T-helper 2 cell treated with Interferon-gamma antibody and Interleukin-4, amounts not matched to agents 100 ng/mL and 5 ng/mL, for 36 hours (primary cell): ENCODE results near the gene SLC16A5. TPM values are rescaled to one million over a fixed set of nuclear protein-coding genes. Genes with fewer than 3 reads are reported as not detected.
"Not testable (repeated sequence)": the region's sequence is repeated elsewhere in the genome, so short reads cannot be mapped to it uniquely, and the experiment has no call there.

ENCODE experiments used
- intact Hi-C: fragments of 100-400 bp; cut with micrococcal nuclease; formaldehyde crosslinking; loops from one replicate; pipeline ENCODE4 v1.15.1; 2023
- total RNA-seq: library from RNA; stranded (reverse); gene quantifications from 2 replicates; pipeline ENCODE4 v1.2.3, GENCODE V29; 2022

Gene SLC16A5
- total RNA-seq, 1 donor from 2014 or later, result 8.7 TPM

DNA sequence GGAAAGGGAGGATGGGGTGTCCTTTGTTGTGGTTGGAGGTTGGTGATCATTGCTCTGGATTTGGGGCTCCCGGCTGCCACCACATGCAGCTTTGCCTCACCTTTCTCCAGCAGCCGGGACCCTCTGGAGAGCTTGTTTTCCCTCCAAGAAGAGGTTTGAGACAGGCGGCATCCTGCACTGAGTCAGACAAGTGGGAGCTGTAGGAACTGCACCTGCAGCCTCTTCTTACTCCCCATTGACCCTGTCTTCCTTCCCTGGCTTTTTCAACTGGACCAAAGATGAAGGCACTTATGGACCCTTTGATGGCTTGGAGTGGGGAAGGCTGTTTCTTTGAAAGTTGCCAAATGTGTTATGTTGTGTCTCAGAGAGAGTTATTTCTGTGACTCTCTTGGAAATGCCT, 24.1 kb upstream of the SLC16A5 start:
- intact Hi-C loops, result loop anchor here (10.0 kb wide), 1 partner anchor 71 kb away; the partner anchor contains the start of gene NT5C

GRCh38 chr17:75064040-75064439, 23.7 kb upstream of the SLC16A5 start:
- intact Hi-C loops, result loop anchor here (10.0 kb wide), 1 partner anchor 71 kb away; the partner anchor contains the start of gene NT5C

GRCh38 chr17:75064460-75064859, 23.3 kb upstream of the SLC16A5 start:
- intact Hi-C loops, result loop anchor here (10.0 kb wide), 1 partner anchor 70 kb away; the partner anchor contains the start of gene NT5C

DNA sequence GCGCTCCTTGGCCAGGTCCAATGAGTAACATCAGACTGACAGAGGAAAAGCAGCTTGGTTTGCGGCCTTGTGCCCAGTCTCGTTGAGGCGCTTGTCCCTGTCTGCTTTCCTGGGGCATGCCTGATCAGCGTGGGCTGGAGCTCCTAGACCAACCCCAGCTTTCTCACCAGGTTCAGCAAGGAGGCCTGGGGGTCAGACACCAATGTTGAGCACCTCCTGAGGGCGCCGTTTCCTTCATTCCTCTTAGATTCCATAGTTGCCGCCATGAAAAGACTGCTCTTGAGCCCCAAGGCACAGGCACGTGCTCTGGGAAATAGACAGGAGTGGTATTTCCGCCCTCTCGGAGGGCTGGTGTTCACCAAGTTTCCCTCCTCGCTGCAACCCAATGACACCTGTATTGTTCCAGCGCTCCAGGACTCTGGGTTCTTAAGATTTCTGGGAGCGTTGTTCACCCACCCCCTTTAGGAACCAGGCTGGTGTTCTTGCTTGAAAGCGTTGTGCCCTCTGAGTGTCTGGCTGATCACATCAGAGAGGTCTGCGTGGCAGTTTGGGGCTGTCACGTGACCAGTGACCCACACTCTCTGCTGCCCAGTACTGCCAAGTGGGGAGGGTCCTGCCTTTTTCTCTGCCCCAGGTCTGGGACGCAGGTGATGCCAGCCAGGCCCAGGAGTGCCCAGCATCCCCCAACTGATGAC, 22.7 kb upstream of the SLC16A5 start:
- intact Hi-C loops, result loop anchor here (10.0 kb wide), 1 partner anchor 70 kb away; the partner anchor contains the start of gene NT5C

- intact Hi-C loops, result loop anchor here (10.0 kb wide), 1 partner anchor 69 kb away; the partner anchor contains the start of gene NT5C
These were observed 22.1 kb upstream of the SLC16A5 start for GRCh38 chr17:75065562-75066151.

GRCh38 chr17:75067856-75068255, 19.9 kb upstream of the SLC16A5 start:
- intact Hi-C loops, result loop anchor here (10.0 kb wide), 1 partner anchor 67 kb away; the partner anchor contains the start of gene NT5C

DNA sequence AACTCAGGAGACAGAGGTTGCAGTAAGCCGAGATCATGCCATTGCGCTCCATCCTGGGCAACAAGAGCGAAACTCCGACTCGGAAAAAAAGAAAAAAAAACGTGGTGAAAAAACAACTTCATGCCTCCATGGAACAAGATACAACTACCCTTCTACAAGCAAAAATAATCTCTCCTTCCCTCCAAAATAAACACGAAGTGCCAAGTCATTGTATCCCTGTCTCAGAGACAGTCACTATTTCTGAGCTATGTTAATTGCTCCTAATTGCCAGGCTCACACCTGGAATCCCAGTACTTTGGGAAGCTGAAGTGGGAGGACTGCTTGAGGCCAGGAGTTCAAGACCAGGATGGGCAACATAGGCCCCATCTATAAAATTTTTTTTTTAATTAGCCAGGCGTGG, 19.0 kb upstream of the SLC16A5 start:
- intact Hi-C loops, result loop anchor here (10.0 kb wide), 1 partner anchor 66 kb away; the partner anchor contains the start of gene NT5C

DNA sequence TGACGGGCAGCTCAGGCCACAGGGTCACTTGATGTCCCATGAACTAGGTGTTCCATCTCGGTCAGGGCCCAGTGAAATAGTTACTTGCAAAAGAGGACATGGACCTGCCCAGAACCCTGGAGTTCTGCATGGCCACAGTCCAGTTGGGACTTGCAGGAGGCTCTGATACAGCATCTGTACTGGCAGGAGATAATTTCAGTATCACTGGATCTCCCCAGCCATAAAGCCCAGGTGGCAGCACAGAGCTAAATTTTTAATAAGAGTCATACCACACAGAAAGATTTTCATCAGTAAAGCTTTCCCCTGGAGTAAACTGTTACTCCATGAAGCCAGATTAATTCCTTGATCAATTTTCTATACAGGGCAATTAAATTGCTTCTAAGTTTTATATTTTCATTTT, 18.0 kb upstream of the SLC16A5 start:
- intact Hi-C loops, result loop anchor here (10.0 kb wide), 1 partner anchor 65 kb away; the partner anchor contains the start of gene NT5C

DNA sequence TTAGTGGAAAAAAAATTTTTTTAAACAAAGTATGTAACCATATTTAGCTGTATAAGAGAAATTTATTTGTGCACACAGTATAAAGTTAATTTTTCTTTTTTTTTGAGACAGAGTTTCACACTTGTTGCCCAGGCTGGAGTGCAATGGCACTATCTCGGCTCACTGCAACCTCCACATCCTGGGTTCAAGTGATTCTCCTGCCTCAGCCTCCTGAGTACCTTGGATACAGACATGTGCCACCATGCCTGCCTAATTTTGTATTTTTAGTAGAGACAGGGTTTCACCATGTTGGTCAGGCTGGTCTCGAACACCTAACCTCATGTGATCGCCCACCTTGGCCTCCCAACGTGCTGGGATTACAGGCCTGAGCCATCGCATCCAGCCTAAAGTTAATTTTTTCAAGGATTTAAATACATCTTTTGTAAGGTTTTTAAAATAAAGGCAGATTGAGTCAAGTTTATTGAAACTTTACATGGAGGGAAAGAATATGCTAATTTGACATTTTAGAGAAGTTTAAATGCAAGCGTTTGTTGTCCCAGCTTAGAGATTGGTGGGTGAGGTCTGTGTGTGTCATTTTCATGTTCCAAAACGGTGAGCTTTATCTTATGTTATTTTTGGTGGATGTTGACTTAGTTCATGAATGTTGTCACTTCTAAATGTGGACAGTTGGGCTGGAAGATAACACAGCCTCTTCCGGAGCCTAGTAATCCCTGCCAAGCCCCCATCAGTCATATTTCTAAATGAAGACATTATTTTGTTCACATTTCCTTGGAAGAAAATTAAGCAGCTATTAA, 16.1 kb upstream of the SLC16A5 start:
- intact Hi-C loops, result not testable (repeated sequence)

DNA sequence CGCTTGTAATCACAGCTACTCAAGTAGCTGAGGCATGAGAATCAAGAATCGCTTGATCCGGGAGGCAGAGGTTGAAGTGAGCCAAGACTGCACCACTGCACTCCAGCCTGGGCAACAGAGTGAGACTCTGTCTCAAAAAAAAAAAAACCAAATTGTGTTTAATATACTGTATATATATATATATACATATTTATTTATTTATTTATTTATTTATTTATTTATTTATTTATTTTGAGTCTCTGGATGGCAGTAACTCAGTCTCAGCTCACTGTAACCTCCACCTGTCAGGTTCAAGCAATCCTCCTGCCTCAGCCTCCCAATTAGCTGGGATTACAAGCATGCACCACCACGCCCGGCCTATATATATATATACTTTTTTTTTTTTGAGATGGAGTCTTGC, 14.8 kb upstream of the SLC16A5 start:
- intact Hi-C loops, result not testable (repeated sequence)

DNA sequence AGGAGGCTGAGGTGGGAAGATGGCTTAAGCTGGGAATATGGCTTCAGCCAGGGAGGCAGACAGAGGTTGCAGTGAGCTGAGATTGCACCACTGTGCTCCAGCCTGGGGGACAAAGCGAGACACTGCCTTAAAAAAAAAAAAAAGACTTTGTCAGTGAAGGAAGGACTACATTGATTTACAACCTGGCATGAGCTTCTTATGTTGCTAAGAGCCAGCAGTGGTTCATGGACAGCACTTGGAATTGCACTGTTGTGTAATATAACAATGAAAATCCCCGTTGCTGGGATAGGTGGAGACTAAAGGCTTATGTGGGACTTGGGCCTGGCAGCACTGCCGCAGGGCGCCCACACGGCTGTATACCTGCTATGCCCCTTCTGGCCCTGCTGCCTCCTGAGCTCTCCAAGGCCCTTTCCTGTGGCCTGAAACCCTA, 14.1 kb upstream of the SLC16A5 start:
- intact Hi-C loops, result no loop called here

GRCh38 chr17:75074532-75074931, 13.2 kb upstream of the SLC16A5 start:
- intact Hi-C loops, result no loop called here

DNA sequence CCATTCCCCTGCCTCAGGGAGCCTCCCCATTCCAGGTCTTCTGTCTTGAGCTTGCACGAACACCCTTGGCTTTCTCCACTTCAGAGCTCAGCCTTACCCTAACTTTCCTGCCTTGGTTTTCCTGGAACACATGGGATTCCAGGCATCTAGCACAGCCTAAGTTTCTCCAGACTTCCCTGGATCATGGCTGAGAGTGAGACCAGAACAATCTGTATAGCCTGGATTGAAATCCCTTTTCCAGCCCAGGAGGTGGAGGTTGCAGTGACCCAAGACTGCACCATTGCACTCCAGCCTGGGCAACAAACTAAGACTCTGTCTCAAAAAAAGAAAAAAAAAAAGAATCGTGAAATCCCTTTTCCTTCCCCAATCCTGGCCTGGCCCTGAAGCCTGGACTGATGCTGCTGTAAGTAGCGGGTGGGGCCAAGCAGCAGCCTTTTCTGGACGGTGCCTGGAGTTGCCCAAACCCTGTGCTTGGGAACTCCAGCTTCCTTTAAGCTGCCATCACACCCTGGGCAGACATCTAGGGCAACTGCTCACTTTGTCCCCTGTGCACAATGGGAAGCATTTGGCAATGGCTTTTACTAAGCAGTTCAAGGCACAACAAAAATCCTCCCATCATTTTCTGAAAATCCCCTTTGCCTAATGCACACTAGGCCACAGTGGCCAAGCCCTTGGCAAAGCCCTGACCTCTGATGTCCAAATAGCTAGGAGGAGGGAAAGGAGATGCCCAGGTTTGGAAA, 12.0 kb upstream of the SLC16A5 start:
- intact Hi-C loops, result no loop called here

GRCh38 chr17:75077072-75077495, 10.7 kb upstream of the SLC16A5 start:
- intact Hi-C loops, result no loop called here

- intact Hi-C loops, result no loop called here
These were observed 10.1 kb upstream of the SLC16A5 start for GRCh38 chr17:75077496-75078283.

DNA sequence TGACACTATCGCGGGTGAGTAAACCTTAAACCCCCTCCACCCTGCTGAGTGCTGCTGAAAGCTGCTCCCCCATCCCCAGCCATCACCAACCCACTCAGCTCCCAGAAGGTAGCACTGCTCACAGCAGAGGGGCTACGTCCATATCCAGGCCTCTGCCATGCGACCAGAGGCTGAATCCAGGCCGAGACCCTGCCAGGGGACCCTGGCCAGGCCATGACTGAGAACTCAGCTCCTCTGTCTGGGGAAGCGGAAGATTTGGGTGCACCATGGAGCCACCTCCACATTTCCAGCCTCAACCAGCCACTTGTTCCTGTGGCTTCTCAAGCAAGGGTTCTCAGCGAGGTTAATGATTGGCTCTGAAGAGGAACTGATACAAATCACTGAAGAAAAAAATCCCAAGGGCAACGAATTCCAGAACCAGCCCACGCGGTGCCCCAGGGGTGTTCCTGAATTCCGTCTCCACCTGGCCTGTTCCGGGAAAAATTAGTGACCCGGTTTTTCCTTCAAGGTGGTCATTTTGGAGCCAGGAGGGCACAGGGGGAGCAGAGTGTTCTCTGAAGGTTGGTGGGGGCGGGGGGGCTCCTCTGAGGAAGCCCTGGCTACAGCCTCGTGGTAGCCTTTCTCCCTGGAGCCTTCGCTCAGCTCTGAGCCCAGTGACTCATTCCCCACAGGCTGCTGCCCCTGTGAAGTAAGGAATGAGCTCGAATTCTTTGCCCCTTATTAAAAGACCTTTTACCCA, 9.3 kb upstream of the SLC16A5 start:
- intact Hi-C loops, result no loop called here

DNA sequence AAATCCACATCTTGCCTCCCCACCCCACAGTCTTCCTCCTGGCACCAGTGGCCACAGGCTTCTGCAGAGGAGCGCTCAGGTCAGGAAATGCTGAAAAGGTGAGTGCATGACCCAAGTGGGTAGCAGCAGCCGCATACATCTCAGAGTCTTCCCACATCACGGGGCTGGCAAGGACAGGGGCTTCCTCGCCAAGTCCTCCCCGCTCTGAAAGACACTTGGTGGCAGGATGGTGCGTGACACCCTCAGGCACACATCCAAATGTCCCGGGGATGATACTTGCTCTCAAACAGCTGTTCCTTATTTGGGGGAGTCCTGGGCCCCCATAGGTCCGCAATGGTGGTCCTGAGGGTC, 8.8 kb upstream of the SLC16A5 start:
- intact Hi-C loops, result no loop called here

GRCh38 chr17:75081611-75082540, 5.9 kb upstream of the SLC16A5 start:
- intact Hi-C loops, result no loop called here
